Renal cortical epithelial cell (primary cell): ENCODE data around the gene MYORG. TPM values are rescaled to one million over a fixed set of nuclear protein-coding genes. Genes with fewer than 3 reads are reported as not detected.
A peak's percentile ranks its signal among the peaks of the same experiment; 100 is the strongest.

ENCODE experiments used
- DNase-seq: peaks from one replicate; pipeline ENCODE4 v3.0.0-alpha.2; 2011; ENCODE audit warnings: low read depth
- total RNA-seq: library from RNA; depleted of rRNA; stranded (reverse); fragments of >200 nt; gene quantifications from 2 replicates; pipeline ENCODE4 v1.2.3, GENCODE V29; 2014

Gene MYORG
- total RNA-seq, 1 donor from 2014 or later, result 12.3 TPM

DNA sequence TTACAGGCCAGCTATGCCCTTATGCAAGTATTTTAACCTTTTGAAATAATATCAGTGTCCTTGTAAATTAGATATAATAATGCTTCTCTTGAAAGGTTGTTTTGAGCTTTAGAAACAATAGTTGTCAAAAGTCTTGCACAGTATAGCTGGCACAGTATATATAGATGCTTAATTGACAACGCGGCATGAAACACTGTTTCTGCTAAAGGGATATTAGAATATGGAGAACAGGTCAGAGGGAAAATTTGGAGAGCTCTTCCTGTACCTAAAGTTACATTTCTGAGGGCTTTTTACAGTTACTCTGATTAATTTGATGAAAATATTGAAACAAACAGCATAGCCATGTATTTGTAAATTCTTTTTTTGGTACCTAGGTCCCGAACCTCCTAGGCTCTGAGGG is 42.9 kb downstream of the MYORG start:
- no peak for DNase-seq

DNA sequence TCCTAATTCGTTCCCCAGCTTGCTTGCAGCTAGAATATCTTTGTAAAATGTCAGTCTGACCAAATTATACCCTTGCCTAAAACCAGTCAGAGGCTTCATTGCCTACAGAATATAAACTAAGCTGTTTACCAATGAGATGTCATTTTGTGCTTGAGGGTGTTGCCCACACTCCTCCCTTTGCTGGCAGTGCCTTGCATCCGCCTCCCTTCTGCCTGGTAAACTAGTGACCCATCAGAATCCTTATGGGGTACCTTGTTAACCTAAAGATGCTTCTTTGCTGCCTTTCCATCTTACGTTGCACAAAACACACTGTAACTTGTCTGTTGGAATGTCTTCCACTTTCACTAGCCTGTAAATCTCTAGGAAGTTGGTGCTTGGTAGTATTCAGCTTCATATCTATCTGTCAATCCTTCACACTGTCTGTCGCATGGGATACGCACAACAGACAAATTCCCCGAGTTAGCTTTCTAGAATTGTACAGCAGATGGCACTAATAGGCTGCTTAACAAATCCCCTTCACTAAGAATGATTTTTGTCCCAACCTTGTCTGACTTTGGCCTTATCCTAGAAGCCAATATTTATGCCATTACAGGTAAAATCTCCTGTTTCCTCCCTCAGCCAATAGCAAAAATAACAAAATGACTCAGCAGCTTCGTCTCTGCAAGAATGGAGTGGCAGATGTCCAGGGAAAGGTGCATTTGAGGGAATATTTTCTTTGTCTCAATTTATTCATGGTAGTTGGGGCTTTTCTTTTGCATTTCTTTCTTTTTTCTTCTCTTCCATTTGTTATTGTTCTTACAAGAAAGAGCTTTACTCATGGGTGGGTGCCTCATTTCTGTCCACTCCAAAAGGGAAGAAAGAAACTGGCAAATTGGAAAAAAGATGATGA is 44.4 kb downstream of the MYORG start:
- peak; percentile 71 for DNase-seq

DNA sequence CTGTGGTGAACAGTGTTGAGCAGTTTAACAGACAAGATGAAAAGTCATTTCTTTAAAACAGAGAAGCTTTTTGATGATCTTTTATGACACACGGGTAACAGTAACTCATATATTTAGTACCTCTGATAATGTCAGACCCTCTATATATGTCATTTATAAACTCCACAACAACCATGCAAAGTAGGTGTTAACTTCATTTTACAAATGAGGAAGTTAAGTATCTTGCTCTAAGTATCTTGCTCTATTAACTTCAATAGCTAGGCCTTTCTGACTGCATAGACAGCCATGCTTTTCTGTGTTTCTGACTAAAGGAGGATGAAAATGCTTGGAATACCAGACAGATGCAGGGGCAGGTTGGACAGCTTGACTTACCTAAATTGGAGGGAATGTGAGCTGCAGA is 45.5 kb downstream of the MYORG start:
- no peak for DNase-seq

DNA sequence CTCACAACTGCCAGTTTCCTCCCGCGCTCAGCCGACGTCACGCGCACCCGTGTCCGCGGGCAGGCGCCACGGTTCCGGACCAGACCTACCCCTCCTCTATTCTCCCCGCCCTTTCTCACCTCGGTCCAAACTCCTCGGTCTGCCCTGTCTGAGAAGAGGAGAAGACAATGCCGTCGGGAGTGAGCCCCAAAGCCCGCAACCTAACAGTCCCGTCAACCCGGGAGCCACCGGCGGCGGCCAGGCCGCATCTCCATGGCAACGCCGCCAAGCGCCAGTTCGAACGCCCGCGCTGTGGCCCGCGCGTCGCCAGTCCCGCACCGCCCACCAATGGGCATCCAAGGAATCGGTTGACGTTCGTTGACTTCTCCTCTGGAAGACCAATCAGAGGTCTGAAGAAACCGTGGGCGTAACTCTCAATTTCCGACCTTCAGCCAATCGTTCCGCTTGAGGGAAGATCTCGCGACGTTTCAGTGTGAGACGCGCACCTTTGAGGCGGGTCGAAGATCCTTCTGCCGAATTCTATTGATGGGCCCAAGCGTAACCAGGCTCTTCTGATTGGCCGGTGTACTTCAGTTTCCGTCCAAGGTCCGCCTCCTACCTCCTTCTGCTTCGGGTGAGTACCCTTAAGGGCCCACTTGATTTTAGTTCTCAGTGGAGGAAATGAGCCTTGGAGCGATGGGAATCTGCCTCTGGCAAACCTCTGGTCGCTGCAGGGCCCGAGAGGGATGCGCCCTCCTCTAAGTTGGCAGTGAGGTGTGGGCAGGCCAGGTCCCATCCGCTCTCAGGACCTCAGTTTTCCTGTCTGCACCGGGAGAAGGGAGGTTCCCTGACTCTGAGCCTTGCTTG is 47.5 kb downstream of the MYORG start, which contains the start of the genes KIF24 and NUDT2:
KIF24 (minus strand) TSS at position 282 of the 846 bp plus-strand sequence. CDS start 17,922 bp downstream, outside the sequence.
NUDT2 (plus strand) TSS at position 583 of the 846 bp plus-strand sequence. CDS start 9,471 bp downstream, outside the sequence.
- peak; percentile 100 for DNase-seq

DNA sequence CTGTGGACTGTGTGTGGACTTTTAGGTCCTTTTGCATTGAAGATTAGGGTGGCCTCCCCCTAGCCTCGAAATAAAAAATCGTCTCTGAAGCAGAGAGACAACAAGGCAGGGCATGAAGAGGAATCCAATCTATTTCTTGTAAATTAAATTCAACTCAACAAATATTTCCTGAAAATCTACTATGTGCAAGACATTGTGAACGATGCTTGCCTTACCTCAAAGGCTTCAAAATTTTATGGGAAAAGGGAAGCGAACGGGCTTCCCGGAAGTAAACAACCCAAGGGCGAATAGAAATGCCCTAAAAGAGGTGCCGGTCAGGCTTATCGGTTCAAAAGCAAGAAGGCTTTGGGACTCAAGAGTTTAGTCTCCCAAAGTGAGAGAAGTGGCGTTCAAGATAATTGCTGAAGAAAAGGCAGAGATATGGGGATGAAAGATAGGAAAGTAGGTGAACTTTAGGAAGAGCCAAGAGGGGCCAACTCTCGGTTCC is 48.2 kb downstream of the MYORG start:
- peak; percentile 44 for DNase-seq

DNA sequence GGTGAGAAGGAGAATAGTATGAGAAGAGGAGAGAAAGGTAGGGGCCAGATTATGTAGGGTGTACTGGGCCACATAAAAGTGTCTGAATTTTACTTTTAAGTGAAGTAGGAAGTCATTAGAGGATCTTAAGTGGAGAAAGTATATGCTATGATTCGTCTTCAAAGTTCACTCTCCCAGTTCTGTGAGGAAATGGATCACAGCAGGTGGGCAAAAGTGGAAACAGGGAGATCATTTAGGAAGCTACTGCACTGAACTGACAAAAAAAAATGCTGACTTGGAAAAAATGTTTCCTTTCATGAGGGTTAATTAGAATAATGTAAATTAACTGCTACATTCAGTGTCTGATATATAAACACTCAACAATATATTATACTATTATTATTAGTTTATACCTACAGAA is 50.0 kb downstream of the MYORG start:
- DNase-seq, result no peak

DNA sequence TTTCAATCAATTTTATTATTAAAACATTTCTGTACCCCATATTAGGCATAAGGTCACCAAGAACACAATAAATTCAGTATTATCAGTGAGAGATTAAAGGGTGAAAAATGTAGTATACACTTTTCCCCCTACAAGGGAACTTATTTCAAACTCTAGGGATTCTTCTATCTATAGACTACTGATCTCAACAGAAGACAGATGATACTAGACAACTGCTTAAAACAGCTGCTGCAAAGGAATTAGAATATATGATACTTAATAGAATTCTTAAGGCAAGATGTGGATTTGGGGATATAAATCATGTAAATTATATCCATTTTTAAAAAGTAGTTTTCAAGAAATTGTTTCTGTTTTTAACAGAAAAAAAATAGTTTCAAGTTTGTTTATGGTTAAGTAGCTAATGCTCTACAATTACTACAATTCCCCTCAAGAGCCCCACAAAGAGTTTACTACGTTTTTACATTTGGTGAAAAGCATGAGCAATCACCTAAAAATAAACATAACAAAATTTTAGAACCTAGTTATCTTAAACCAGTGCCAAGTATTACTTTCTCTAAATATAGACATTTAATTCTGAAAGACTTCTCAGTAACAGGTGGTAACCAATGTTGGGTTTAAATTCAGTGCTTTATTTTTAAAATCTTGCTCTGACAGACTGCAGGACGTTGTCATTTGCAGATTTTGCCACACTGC is 53.7 kb downstream of the MYORG start:
- no peak for DNase-seq

DNA sequence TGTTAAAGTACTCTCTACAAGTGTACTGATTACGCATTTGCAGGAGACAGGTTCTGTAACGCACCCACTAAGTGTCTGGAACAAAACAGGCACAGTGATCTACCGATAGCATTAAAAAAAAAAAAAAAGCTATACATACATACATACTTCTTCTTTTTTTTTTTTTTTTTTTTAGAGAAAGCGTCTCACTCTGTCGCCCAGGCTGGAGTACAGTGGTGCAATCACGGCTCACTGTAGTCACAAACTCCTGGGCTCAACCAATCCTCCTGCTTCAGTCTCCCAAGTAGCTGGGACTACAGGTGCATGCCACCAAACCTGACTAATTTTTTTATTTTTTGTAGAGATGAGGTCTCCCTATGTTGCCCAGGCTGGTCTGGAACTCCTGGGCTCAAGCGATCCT is 55.2 kb downstream of the MYORG start:
- no peak for DNase-seq

DNA sequence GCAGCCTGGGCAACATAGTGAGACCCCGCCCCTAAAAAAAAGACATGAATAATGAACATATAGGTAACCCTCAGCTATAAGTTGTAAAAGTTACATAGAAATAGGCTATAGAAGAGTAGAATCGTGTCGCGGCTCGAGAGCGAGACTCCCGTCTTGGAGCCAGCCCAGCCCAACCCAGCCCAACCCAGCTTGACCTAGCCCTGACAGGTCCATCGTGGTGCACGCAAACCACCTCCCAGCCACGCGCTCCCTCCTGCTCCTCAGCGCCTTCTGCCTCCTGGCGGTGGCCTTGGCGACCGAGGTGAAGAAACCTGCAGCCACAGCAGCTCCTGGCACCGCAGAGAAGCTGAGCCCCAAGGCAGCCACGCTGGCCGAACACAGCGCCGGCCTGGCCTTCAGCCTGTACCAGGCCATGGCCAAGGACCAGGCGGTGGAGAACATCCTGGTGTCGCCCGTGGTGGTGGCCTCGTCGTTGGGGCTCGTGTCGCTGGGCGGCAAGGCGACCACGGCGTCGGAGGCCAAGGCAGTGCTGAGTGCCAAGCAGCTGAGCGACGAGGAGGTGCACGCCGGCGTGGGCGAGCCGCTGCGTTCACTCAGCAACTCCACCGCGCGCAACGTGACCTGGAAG is 58.4 kb downstream of the MYORG start:
- no peak for DNase-seq

DNA sequence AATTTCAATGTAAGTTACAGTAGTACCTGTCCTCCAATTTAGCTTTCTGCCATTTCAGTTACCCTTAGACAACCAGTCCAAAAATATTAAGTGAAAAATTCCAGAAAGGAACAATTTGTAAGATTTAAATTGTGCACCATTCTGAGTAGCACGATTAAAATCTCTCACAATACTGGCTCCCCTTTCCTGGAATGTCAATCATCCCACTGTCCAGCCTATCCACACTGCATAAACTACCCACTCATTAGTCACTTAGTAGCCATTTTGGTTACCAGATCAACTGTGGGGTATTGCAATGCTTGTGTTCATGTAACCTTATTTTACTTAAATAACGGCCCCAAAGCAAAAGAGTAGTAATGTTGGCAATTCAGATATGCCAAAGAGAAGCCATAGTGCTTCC is 59.3 kb downstream of the MYORG start:
- DNase-seq, result no peak

Other genes with a start within 250 kb of the MYORG start
- 48.6 and 83.0 TPM in 2 replicates for gene UBAP1, start 197.9 kb downstream of the MYORG start, total RNA-seq
- 1.9 and 3.5 TPM in 2 replicates for gene KIF24, start 47.6 kb downstream of the MYORG start, total RNA-seq
- gene NUDT2, start 47.3 kb downstream of the MYORG start, total RNA-seq, result 14.5 and 27.4 TPM in 2 replicates
- 11.6 and 17.2 TPM in 2 replicates for gene FAM219A, start 81.7 kb upstream of the MYORG start, total RNA-seq
- gene DNAI1, start 81.9 kb upstream of the MYORG start, total RNA-seq, result 0.99 TPM in 1 of 2 replicates, not detected in the other
- 0.30 TPM in 1 of 2 replicates, not detected in the other for gene ENHO, start 146.1 kb upstream of the MYORG start, total RNA-seq
- not detected in 2 replicates for gene CNTFR, start 212.8 kb upstream of the MYORG start, total RNA-seq
- 14.9 and 16.1 TPM in 2 replicates for gene RPP25L, start 235.2 kb upstream of the MYORG start, total RNA-seq
- 50.4 and 79.3 TPM in 2 replicates for gene DCTN3, start 243.6 kb upstream of the MYORG start, total RNA-seq